RPMI7951 (cell line): ENCODE measurements around the gene CBFA2T3. TPM values are rescaled to one million over a fixed set of nuclear protein-coding genes. Genes with fewer than 3 reads are reported as not detected.
"Not testable (repeated sequence)": the region's sequence is repeated elsewhere in the genome, so short reads cannot be mapped to it uniquely, and the experiment has no call there.

Experiments used
- DNase-seq: peaks from one replicate; pipeline ENCODE4 v3.0.0-alpha.2; 2012; ENCODE audit warnings: low read depth
- total RNA-seq: library from RNA; depleted of rRNA; stranded (reverse); fragments of >200 nt; shearing (Covaris generic); gene quantifications from 2 replicates; pipeline ENCODE4 v1.2.3, GENCODE V29; 2014

CBFA2T3 gene
- total RNA-seq, 1 experiment from 2014 or later: not detected

DNA sequence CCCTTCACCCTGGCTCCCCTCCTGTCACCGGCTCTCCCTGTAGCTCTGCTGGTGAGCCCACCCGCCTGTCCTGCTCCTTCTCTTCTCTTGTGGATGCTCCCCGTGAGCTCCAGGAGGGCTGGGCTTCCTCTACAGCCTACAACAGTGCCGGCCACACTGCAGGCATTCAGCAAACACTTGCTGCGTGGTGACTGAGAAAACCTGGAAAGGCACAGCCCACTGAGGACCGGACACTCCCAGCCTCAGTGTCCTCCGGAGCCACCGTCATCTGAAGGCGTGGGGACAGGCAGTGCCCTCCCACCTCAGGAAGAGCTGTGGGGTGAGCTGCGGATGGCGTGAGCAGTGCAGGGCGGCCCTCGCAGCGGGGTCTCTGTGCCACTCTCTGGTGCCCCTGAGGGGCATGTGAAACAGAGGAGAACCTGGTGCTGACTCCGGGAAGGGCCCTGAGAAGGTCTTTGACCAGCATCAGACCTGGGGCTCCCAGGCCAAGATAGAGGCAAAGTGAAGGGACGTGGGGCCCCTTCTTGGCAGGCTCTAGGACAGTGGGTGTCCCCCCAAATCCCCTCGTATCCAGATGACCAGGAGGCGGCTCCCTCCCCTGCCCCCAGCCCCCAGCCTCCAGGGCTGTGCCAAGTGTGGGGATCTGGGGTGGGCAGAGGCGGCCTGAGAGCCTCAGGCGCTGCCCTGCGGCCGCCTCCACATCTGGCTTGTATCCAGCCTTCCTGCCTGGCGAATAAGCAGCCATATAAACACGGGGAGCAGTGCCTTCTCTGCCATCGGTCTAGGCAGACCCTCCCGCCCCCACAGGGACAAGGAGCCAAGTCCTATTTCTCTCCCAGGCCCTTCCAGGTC, 66.5 kb downstream of the CBFA2T3 start:
- DNase-seq: no peak

DNA sequence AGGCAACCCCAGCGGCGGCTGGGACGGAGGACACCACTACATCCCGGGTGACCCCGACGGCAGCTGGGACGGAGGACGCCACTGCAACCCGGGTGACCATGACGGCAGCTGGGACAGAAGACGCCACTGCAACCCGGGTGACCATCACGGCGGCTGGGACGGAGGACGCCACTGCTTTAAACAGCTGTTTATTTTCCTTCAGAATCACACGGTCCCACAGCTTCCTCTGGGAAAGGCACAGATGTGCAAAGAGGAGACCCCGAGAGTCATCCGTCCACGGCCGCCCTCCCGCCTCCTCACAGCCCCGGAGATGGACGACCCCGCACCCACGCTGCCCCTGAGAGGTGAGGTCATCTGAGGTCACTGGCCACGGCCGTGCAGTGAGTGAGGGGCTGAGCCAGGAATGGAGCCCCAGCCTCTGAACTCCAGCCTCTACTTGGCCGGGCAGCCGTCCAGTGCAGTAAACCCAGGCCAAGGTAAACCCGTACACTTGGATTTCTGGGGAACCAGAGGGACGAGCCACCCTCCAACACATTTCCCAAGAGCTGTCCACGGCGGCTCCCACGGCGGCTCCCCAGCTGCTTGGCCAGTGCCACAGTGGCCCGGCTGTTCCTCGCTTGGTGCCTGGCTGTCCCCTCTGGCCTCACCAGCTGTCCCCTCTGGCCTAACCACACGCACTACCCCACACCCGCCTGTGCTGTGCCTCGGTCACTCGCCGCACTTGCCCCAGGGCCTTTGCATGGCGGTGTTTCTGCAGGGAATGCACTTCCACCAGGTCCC, 67.4 kb downstream of the CBFA2T3 start:
- DNase-seq: no peak

DNA sequence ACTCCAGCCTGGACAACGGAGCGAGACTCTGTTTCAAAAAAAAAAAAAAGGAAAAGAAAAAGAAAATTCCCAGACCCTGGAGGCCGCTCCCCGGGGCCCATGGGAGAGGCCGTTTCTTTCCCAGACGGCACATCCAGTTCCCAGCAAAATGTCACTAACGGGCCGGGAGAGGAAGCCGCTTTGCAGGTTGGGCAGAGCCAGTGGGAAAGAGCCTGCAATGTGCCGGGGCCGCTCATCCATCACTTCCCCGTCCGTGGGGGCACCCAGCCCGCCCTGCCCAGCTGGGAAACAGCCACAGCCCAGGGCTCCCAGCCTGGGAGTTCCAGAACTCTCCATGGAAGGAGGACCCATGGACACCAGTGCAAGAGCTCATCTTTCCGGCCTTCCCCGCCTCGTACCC, 68.7 kb downstream of the CBFA2T3 start:
- DNase-seq: no peak

GRCh38 chr16:88907768-88908167, 69.2 kb downstream of the CBFA2T3 start:
- peak; percentile 34 for DNase-seq

- no peak for DNase-seq
Measured at GRCh38 chr16:88906535-88907105, 70.4 kb downstream of the CBFA2T3 start.

GRCh38 chr16:88906020-88906419, 71.0 kb downstream of the CBFA2T3 start:
- DNase-seq: no peak

DNA sequence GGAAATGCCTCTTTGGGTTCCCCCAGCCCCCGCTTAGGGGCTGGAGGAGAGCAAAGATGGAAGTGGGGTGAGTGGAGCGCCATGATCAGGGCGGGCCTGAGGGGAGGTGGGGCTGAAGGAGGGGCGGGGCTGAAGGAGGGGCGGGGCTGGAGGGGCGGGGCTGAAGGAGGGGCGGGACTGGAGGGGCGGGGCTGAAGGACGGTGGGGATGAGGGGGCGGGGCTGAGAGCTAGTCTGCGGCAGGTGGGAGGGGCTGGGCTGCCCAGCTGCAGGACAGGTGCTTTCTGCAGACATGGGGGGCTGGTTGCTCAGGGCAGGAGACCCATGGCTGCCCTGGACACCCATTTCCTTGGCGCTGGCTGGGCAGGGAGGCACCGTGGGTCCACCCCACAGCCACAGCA, 71.4 kb downstream of the CBFA2T3 start:
- no peak for DNase-seq

DNA sequence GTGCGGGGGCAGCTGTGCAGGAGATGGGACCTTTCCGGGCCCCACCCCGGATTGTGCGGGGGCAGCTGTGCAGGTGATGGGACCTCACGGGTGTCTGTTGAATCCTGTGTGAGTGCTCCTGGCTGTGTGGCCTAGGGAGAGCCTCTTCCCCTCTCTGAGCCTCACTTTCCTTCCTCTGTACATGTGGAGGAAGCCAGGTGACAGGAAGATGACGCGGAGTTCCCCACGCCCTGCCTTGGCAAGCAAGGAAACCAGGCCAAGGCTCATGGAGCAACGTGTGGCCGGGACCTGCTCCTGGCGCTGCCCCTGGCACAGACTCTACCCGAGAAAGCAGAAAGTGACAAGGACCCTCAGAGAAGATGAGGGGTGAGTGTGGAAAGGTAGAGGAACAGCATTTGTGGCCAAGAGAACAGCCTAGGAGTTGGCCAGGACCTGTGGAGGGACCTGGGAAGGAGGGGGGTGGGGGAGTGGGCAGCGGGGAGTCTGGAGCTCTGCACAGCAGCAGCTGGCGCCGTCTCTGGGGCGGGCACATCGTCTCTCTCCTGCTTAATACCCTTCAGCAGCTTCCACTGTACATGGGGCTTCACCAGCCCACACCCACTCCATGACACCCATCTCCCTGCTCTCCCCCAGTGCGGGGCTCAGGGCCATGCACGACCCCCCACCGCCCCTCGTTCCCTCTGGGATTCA, 72.2 kb downstream of the CBFA2T3 start:
- DNase-seq: no peak

GRCh38 chr16:88903267-88903666, 73.7 kb downstream of the CBFA2T3 start:
- DNase-seq: no peak

DNA sequence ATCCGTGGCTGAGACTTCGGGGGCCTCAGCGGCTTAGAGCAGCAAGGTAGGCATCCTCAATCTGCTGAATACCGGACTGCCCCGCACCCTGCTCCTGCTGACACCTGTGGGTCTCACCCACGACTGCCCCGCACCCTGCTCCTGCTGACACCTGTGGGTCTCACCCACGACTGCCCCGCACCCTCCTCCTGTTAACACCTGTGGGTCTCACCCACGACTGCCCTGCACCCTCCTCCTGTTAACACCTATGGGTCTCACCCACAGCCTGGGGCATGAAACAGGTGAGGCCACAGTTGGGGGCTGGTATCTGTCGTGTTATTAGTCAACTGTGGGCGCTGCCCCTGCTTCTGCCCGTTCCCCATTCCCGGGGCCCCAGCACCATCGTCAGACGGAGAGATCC, 74.3 kb downstream of the CBFA2T3 start:
- DNase-seq: no peak

- DNase-seq: no peak
Measured at GRCh38 chr16:88901718-88902337, 75.2 kb downstream of the CBFA2T3 start.

DNA sequence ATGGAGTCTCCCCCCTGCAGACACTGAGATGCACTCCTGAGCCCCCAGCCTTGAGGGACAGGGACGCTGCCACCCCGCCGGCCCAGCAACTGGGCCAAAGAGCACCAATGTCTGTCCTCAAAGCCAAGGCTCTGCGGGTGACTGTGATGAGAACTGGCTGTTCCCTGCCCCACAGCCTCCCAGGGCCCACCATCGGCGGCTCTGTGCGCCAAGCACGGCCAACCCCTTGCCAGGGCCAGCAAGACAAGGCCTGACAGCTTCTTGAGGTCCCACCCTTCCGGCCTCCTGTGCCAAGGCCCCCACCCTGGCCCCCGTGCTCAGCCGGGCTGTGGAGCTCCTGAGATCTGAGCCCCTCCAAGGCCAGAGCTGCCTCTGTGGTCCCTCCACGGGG, 76.3 kb downstream of the CBFA2T3 start:
- DNase-seq: no peak

DNA sequence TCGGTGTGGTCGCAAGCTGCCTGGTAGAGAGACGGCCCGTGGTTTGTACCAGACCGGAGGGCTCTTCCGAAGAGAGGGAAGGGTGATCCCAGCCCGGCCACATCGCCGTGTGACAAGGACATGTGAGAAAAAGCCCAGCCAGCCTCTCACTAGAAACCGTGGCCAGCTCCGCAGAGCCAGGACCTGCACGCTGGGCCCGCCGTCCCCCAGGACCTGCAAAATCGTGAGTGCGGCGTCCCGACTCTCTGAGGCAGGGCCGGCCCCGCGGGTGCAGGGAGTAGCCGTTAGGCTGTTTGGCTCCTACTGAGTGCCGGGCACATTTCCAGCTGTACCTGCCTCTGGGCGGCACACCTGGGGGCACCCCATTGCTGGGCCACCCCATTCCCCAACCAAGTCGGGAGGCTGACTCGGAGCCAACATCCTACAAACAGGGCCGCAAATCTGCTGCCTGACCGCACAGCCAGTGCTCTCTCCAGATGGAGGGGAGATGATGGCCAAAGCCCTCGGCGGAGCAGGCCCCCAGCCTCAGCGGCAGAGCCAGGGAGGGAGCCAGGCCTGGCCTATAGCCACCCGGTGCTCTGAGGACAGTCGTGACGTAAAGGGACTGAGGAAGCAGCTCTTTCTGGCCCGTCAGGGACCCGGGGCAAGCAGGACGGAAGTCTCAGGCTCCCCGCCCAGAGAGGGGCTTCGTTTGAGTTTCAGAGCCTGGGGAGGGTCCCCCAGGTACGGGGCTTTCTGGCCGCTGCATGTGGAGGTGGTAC, 76.9 kb downstream of the CBFA2T3 start:
- DNase-seq: no peak

GRCh38 chr16:88897696-88898425, 79.1 kb downstream of the CBFA2T3 start:
- DNase-seq: peak; percentile 52

DNA sequence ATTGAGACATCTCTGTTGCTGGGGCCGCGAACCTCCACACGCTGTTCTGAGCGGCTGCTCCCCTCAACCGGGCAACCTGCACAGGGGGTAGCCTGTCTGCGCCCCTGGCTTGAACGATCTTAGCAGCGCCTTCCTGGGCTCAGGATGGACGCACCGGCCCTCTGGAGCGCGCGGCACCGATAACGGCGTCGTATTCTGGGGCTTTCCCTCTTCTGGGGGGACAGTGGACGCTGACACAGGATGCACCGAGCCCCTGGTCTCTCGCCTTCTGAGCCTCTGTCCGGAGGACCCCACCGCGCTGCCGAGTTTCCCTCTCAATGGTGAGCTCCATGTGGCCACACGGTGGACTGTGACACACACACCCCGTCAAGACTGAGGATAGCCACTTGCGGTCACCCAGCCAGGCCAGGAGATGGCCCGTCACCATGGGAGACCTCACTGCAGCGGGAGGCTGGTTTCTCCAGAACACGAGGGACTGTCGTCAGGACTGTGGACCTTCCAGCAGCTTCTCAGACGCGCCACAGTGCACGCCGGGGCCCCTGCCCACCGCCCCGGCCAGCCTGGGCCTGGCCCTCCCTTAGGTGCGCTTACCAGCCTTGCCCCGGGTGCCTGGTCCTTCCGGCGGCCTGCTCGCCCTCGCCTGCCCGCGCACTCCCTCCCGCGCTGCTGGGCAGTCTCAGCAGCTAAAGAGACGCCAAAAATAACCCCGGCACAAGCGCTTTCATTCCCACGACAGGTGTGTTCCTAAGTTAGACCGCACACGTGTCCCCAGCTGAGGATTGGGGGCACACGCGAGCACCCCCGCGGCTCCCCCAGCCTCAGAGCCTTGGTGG, 80.6 kb downstream of the CBFA2T3 start:
- DNase-seq: no peak

DNA sequence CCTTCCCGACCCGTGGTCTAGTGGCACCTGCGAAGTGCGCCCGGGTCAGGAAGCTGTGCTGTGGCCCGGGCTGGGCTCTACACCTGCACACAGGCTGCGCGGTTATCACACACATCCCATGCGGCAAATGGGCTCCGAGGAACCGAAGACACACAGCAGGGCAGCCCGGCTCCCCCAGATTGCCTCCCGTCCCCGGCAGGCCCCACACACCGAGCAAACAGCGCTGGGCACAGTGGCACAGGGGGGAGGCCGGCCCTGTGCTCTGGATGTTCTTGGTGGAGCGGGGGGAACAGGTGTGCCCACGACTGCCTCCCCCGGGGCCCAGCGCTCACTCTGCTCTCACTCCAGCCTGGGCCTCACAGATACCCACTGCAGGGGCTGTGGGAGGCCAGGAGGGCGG, 81.7 kb downstream of the CBFA2T3 start:
- no peak for DNase-seq

DNA sequence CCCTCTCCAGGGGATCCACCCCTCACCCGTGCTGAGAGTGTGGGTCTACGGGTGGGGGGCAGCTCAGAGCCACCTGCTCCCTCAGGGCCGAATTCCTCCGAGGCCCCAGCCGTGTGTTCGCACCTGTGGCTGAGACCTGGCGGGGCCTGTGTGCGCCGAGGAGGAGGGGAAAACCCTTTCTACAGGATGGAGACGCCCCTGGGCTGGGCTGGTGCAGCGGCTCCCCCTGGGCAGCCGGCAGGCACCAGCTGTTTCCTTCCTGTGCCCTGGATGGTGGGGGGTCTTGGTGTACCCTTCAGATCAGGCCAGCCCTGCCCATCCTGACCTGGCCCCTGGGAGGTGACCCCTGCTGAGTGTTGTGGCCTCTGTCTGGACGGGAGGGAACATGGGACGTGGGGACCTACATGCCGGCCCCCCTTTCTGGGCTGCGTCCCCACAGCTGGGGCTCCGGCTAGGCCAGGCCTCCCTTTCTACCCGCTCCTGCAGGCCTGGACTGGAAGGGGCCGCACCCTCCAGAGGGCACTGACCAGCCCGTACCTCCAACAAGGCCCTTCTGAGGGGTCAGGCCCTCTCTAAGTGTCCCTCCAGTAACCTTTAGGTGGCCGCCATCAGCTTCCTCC, 82.2 kb downstream of the CBFA2T3 start:
- DNase-seq: no peak

GRCh38 chr16:88894266-88894665, 82.7 kb downstream of the CBFA2T3 start:
- not testable (repeated sequence) for DNase-seq
